ENCODE measurements around the gene IL17D.

- TF ChIP-seq POLR2AphosphoS5 (IDR thresholded peaks at IDR 0.05; ENCODE audit: borderline replicate concordance, low read depth, low read length) = no peak
- no peak for TF ChIP-seq EZH2 (IDR thresholded peaks at IDR 0.05)
These were observed 17.3 kb upstream of the IL17D start for GRCh38 chr13:20686167-20686566.
